Large intestine (tissue), 3 donors: ENCODE measurements around the gene PELI3. TPM values are rescaled to one million over a fixed set of nuclear protein-coding genes. Genes with fewer than 3 reads are reported as not detected.

Experiments used
- DNase-seq, 2 donors: peaks; one replicate each; pipeline versions ENCODE4 v3.0.0 to v3.0.0-alpha.2; 2013
- H3K27ac ChIP-seq: one replicate; pipeline ENCODE4 v1.5.1; 2013; ENCODE audit warnings: low read length
- H3K27me3 ChIP-seq: 2 replicates; pipeline ENCODE4 v1.6.1; 2013; ENCODE audit warnings: low read length; ENCODE audit not compliant: control insufficient read depth, insufficient read depth
- H3K36me3 ChIP-seq: 2 replicates; pipeline ENCODE4 v1.6.1; 2013; ENCODE audit warnings: low read length; ENCODE audit not compliant: control insufficient read depth, insufficient read depth
- H3K4me1 ChIP-seq: one replicate; pipeline ENCODE4 v1.6.1; 2013; ENCODE audit warnings: low read length; ENCODE audit not compliant: control insufficient read depth, insufficient read depth
- H3K4me3 ChIP-seq: one replicate; pipeline ENCODE4 v1.5.1; 2013; ENCODE audit warnings: low read length
- H3K9me3 ChIP-seq: one replicate; pipeline ENCODE4 v1.6.1; 2013; ENCODE audit warnings: mild to moderate bottlenecking, low read depth, low read length, moderate library complexity; ENCODE audit not compliant: control insufficient read depth
- WGBS: methylation state at CpG from one replicate; pipeline ENCODE4 v1.1.5; 2013; ENCODE audit warnings: low lambda C conversion rate; ENCODE audit not compliant: insufficient coverage; 5-methylcytosine and 5-hydroxymethylcytosine counted together
- polyA plus RNA-seq: library from polyadenylated mRNA; unstranded; fragments of 120-200 nt; gene quantifications from one replicate; pipeline ENCODE4 v1.2.1, GENCODE V29; 2013

PELI3 gene
- polyA plus RNA-seq, 1 donor: 5.1 TPM

DNA sequence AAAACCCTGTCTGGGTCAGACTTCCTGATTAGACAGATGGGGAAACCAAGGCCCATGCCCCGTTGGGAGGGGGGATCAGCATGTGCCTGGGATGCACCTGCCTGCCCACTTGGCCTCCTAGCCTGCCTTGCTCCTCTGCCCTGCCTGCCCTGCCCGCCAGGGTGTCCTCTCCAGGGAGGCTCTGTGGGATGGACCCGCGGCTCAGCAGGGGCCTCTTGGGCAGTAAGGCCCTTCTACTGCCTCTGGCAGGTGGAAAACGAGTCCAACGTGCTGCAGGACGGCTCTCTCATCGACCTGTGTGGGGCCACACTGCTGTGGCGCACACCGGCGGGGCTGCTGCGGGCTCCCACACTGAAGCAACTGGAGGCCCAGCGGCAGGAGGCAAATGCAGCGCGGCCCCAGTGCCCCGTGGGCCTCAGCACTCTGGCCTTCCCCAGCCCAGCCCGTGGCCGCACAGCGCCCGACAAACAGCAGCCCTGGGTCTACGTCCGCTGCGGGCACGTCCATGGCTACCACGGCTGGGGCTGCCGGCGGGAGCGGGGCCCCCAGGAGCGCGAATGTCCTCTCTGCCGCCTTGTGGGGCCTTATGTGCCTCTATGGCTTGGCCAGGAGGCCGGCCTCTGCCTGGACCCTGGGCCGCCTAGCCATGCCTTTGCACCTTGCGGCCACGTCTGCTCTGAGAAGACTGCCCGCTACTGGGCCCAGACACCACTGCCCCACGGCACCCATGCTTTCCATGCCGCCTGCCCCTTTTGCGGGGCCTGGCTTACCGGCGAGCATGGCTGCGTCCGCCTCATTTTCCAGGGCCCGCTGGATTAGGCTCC, 8.9 kb downstream of the PELI3 start:
- peaks cover 6% of the 10 kb centered on the region for H3K4me1 ChIP-seq
- WGBS: no CpG with 5 or more reads among the region's 44 CpGs
- H3K27me3 ChIP-seq: no peaks in the 10 kb centered on the region
- peaks cover 15% of the 10 kb centered on the region for H3K36me3 ChIP-seq
- DNase-seq: no peak
- H3K9me3 ChIP-seq: no peaks in the 10 kb centered on the region
- no peak overlapping the region for H3K4me3 ChIP-seq
- no peak overlapping the region for H3K27ac ChIP-seq

DNA sequence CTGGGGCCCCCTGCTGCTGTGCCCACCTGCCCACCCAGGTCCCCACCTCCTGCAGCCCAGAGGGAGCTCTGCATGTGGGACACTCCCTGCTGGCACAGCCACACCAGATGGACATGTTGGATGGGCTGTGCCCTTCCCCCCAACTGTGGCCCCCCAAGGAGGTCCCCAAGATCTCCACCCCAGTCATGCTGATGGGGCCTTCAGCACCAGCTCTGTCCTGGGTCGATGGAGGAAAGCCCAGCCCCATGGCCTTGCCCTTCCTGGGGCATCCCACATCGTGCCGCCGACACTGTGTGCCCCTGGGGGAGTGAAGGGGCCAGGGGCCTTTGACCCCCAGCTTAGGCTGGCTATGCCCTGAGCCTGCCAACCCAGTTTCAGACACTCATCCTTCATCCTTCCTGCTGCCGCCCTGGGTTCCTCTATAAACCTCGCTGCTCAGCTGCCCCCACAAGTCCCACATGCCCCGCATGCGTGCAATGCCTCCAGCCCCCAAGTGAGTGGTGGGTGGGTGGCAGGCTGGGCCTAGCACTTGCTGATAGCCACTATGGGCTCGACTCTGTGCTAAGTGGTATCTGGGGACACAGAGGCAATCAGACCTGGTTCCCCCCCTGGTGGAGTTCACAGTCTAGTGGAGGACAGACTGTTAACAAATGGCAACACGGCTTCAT, 9.6 kb downstream of the PELI3 start:
- Histone ChIP-seq H3K36me3 (peaks cover 15% of the 10 kb centered on the region), H3K27me3 (no peaks in the 10 kb centered on the region), H3K4me1 (peaks cover 9% of the 10 kb centered on the region), H3K4me3 (no peak overlapping the region), H3K27ac (no peak overlapping the region), H3K9me3 (no peaks in the 10 kb centered on the region)
- WGBS: no CpG with 5 or more reads among the region's 10 CpGs
- DNase-seq: no peak

DNA sequence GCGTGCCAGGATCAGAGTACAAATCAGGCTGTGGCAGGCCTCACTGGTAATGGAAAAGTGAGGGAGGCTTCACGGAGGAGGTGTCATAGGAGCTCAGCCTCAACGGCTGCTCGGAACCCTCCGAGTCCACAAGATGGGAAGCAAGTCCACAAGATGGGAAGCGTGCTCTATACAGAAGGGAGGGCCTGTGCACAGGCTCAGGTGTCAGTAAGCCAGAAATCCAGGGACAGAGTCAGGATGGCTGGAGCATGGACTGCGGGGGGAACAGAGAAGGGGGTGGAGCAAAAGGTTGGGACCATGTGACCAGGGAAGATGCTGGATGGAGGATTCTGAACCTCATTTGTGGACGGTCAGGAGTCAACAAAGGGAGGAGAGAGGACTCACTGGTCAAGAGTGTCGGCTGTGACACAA, 10.1 kb downstream of the PELI3 start:
- DNase-seq: no peak
- no peak overlapping the region for H3K27ac ChIP-seq
- whole genome bisulfite sequencing: 20% methylated on average over 1 of the region's 9 CpGs
- no peak overlapping the region for H3K4me3 ChIP-seq
- peaks cover 15% of the 10 kb centered on the region for H3K36me3 ChIP-seq
- H3K9me3 ChIP-seq: no peaks in the 10 kb centered on the region
- no peaks in the 10 kb centered on the region for H3K27me3 ChIP-seq
- H3K4me1 ChIP-seq: peaks cover 9% of the 10 kb centered on the region

DNA sequence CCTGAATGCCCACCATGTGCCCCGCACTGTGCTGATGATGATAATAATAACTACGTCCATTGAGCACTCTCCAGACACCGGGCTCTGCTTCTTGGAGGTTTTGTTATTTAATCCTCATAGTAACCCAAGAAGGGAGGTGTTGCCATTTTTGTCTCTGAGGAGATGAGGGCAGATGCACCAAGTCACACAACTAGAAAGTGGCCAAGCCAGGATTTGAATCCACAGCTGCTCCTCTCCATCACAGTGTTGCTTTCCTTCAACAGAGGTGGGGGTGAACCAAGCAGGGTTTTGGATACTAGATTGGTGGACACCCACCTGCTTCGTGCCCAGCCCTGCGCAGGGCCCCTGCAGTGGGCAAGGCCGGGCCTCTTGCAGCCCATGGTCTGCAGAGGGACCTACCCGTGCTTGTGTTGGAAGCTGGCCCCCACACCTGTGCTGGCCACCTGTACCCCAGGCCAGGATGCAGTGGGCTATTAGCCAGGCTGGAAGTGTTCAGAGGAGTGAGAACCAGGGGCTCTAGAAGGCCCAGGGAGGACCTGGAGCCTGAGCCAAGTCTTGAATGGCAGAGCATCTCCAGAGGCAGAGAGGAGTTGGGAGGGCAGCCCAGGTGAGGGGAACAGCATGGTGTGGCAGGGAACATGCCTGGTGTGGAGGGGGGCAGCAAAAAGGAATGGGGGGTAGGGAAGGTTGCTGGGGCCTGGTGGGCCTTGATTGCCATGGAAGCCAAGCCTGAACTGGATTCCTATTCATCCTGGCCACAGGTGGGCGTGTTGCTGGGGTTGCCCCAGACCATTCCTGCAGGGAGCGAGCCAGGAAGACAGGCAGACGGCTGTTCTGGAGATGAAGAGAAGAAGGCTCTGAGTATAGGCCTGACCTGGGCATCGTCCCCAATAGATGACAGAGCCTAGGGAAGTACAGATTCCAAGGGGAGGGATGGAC, 10.8 kb downstream of the PELI3 start:
- WGBS: 87% methylated on average over 3 of the region's 11 CpGs
- peaks cover 15% of the 10 kb centered on the region for H3K36me3 ChIP-seq
- no peaks in the 10 kb centered on the region for H3K9me3 ChIP-seq
- H3K27me3 ChIP-seq: no peaks in the 10 kb centered on the region
- H3K27ac ChIP-seq: no peak overlapping the region
- peaks cover 9% of the 10 kb centered on the region for H3K4me1 ChIP-seq
- no peak for DNase-seq
- no peak overlapping the region for H3K4me3 ChIP-seq

DNA sequence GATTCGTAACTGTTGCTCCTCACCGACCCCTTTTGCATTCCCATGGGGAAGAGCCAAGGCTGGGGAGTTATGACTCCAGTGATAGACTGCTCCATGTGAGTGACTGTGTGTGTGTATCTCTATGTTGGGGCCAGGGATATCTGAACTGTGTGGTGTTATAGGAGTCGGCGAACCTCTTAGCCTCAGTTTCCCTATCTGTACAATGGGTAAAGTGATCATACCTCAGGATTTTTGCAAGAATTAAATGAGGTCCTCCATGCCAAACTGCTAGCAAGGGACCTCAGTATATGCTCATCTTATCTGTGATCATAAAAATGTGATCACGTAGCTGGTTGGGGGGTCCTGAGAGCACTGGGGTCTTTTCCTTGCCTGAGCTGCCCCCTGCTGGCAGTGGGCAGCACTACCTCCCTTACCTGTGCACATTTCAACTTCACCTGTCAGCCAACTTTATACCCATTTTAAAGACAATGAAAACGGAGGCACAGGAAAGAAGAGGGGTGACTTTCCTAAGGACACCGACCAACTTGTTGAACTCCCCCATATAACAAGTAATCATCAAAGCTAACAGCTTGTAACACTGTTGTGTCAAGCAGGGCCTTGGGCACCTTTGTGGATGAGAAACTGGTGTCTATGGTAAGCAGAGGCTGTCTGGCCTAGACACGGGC, 12.2 kb downstream of the PELI3 start:
- peaks cover 7% of the 10 kb centered on the region for H3K36me3 ChIP-seq
- no peaks in the 10 kb centered on the region for H3K27me3 ChIP-seq
- 20% methylated on average over 1 of the region's 8 CpGs for WGBS
- no peak for DNase-seq
- no peaks in the 10 kb centered on the region for H3K9me3 ChIP-seq
- peaks cover 9% of the 10 kb centered on the region for H3K4me1 ChIP-seq
- H3K4me3 ChIP-seq: peak overlapping the region; percentile 68
- H3K27ac ChIP-seq: peak overlapping the region; percentile 90

DNA sequence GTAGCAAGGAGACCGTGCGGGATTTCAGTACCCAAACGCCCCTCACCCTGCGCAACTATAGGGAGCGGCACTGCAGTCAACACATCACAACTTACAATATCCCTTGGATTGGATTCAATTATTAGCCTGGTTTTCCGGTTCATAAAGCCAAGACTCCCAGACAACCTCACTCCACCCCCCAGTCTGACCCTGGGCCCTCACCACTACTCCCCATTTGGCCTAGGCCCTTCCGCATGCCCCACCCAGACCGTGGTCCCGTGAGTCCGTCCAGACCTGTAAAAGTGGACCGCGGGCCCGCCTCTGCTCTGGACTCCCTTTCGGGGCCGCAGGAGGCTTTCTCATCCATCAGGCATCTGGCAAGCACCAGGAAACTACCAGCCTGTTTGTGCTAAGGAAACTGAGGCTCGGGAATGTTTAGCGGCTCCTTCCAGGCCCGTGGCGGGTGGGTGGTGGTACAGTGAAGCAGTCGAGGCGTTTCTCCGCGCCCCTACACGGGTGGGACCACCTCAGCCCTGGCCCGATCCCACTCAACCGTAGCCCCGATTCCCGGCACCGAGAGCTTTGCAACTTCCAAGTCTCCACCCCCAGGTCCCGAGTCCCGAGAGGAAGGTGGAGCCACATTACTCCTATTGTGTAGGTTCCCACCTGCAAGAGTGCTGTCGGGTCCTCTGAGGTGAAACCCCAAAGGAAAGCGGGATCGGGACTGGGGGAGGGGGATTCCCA, 12.8 kb downstream of the PELI3 start:
- H3K27me3 ChIP-seq: no peaks in the 10 kb centered on the region
- peaks cover 7% of the 10 kb centered on the region for H3K36me3 ChIP-seq
- peak overlapping the region; percentile 68 for H3K4me3 ChIP-seq
- H3K27ac ChIP-seq: peak overlapping the region; percentile 90
- H3K9me3 ChIP-seq: no peaks in the 10 kb centered on the region
- peaks cover 9% of the 10 kb centered on the region for H3K4me1 ChIP-seq
- no CpG with 5 or more reads among the region's 34 CpGs for WGBS
- no peak for DNase-seq

DNA sequence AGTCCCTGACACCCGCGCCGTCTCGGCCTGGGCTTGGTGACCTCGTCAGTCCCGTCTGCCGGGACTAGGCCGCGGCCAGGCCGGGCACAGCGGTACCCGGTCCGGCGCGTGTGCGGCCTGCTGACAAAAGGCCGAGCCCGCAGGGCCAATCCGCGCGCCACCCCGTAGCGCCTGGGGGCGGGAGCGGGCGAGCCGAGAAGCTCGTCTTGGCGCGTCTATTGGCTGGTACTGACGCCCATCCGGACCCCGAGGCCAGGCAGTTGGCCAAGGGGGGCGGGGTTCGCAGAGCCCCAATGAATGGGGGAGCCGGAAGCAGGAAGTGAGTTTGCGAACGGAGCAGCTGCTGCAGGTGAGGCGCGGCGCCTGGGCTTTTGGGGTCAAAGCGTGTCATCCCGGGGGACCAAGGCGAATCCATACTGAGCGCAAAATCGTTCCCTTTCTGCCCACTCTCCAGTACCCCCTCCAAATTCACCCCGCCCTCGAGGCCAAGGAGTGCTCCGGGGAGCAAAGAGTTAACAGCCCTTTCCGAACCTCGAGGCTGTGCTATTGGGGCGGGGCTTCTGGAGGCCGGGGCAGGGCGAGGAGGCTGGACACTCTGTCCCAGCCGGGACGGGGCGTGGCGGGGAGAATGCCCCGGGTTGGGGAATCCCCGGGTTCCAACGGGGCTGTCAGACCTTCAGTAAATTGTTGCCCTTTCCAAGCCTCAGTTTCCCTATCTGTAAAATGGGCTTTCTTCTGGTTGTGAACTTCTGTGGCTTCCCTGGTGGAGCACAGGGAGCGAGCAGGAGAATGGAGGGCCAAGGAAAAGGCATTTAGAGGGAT, 13.6 kb downstream of the PELI3 start, which contains the start of gene DPP3:
TSS of gene DPP3 (plus strand) at position 318 of the 822 bp plus-strand sequence. CDS start 1,767 bp downstream, outside the sequence.
- Histone ChIP-seq H3K4me1 (peaks cover 9% of the 10 kb centered on the region), H3K36me3 (peaks cover 8% of the 10 kb centered on the region), H3K27ac (peak within 1 kb of the TSS; percentile 90), H3K9me3 (no peaks in the 10 kb centered on the region), H3K4me3 (peak within 1 kb of the TSS; percentile 68), H3K27me3 (no peaks in the 10 kb centered on the region)
- WGBS: no CpG with 5 or more reads among the region's 62 CpGs
- DNase-seq: peak; percentile 96 to 99

DNA sequence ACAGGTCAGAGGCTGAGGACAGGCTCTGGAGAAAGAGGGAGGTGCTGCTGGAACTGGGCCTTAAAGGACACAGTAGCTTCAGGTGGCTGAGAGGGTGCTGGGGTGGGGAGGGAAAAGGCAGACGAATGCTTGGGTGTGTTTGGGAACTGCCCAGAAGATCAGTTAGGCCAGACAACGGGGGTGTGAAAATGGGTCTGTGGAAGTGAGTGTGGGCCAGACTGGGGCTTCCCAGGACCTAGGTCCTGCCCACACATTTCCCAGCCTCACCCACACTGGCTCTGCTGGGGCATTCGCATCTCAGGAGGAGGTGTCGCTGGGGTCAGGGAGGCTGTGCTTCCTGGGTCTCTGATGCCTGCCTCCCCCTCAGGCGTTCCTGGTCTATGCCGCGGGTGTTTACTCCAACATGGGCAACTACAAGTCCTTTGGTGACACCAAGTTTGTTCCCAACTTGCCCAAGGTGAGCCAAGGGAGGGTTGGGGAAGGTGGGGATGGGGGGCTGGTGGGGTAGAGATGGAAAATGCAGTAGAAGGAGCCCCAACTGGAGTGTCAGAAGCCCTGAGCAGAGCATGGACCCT, 18.2 kb downstream of the PELI3 start:
- peaks cover 27% of the 10 kb centered on the region for H3K36me3 ChIP-seq
- H3K27me3 ChIP-seq: no peaks in the 10 kb centered on the region
- no peak for DNase-seq
- H3K9me3 ChIP-seq: no peaks in the 10 kb centered on the region
- H3K4me3 ChIP-seq: no peak overlapping the region
- no CpG with 5 or more reads among the region's 7 CpGs for WGBS
- no peak overlapping the region for H3K27ac ChIP-seq
- H3K4me1 ChIP-seq: peaks cover 4% of the 10 kb centered on the region
